Measurements from ENCODE around the gene SNCB.

The SNCB gene

GRCh38 chr5:176612008-176612407 is 18.3 kb downstream of the SNCB start:
- Histone ChIP-seq H3K9me3 (ENCODE audit: control insufficient read depth, low read length) (no peaks in the 10 kb centered on the region), H3K36me3 (ENCODE audit: control insufficient read depth, insufficient read depth, low read length) (no peaks in the 10 kb centered on the region), H3K27me3 (replicated peaks; ENCODE audit: control insufficient read depth, insufficient read depth, low read length, poor library complexity, severe bottlenecking) (peaks cover 4% of the 10 kb centered on the region), H3K4me1 (ENCODE audit: control insufficient read depth, insufficient read depth, low read length, poor library complexity, severe bottlenecking) (peaks cover 3% of the 10 kb centered on the region), H3K27ac (ENCODE audit: insufficient read depth, low read length, poor library complexity, severe bottlenecking) (no peak overlapping the region), H3K4me3 (ENCODE audit: insufficient read depth, low read depth, low read length, poor library complexity, severe bottlenecking) (no peak overlapping the region)
- no peak for DNase-seq

- H3K4me1 ChIP-seq (ENCODE audit: control insufficient read depth, insufficient read depth, low read length, poor library complexity, severe bottlenecking) = peaks cover 3% of the 10 kb centered on the region
- H3K4me3 ChIP-seq (ENCODE audit: insufficient read depth, low read depth, low read length, poor library complexity, severe bottlenecking) = no peak overlapping the region
- peaks cover 3% of the 10 kb centered on the region for H3K27me3 ChIP-seq (replicated peaks; ENCODE audit: control insufficient read depth, insufficient read depth, low read length, poor library complexity, severe bottlenecking)
- H3K27ac ChIP-seq (ENCODE audit: insufficient read depth, low read length, poor library complexity, severe bottlenecking) = no peak overlapping the region
- no peaks in the 10 kb centered on the region for H3K36me3 ChIP-seq (ENCODE audit: control insufficient read depth, insufficient read depth, low read length)
- no peaks in the 10 kb centered on the region for H3K9me3 ChIP-seq (ENCODE audit: control insufficient read depth, low read length)
- peak in 2 of 3 donors; percentile 18 to 43 for DNase-seq
Observed at GRCh38 chr5:176611435-176611834, 18.9 kb downstream of the SNCB start.

- H3K36me3 ChIP-seq (ENCODE audit: control insufficient read depth, insufficient read depth, low read length) = no peaks in the 10 kb centered on the region
- no peaks in the 10 kb centered on the region for H3K27me3 ChIP-seq (replicated peaks; ENCODE audit: control insufficient read depth, insufficient read depth, low read length, poor library complexity, severe bottlenecking)
- H3K4me1 ChIP-seq (ENCODE audit: control insufficient read depth, insufficient read depth, low read length, poor library complexity, severe bottlenecking) = peaks cover 3% of the 10 kb centered on the region
- no peaks in the 10 kb centered on the region for H3K9me3 ChIP-seq (ENCODE audit: control insufficient read depth, low read length)
- no peak for DNase-seq
- H3K27ac ChIP-seq (ENCODE audit: insufficient read depth, low read length, poor library complexity, severe bottlenecking) = no peak overlapping the region
- peak overlapping the region; percentile 65 for H3K4me3 ChIP-seq (ENCODE audit: insufficient read depth, low read depth, low read length, poor library complexity, severe bottlenecking)
Observed at GRCh38 chr5:176610435-176610773, 19.9 kb downstream of the SNCB start.

GRCh38 chr5:176609724-176610434 is 20.5 kb downstream of the SNCB start, which contains the start of gene GPRIN1:
GPRIN1 (minus strand) TSS chr5:176610156; CDS start chr5:176599834, 10,322 bp downstream.
- Histone ChIP-seq H3K9me3 (ENCODE audit: control insufficient read depth, low read length) (no peaks in the 10 kb centered on the region), H3K4me1 (ENCODE audit: control insufficient read depth, insufficient read depth, low read length, poor library complexity, severe bottlenecking) (peaks cover 3% of the 10 kb centered on the region), H3K36me3 (ENCODE audit: control insufficient read depth, insufficient read depth, low read length) (no peaks in the 10 kb centered on the region), H3K27me3 (replicated peaks; ENCODE audit: control insufficient read depth, insufficient read depth, low read length, poor library complexity, severe bottlenecking) (no peaks in the 10 kb centered on the region), H3K27ac (ENCODE audit: insufficient read depth, low read length, poor library complexity, severe bottlenecking) (no peak within 1 kb of the TSS), H3K4me3 (ENCODE audit: insufficient read depth, low read depth, low read length, poor library complexity, severe bottlenecking) (peak within 1 kb of the TSS; percentile 65)
- DNase-seq = peak in 2 of 3 donors; percentile 19 to 35

GRCh38 chr5:176608937-176609723 is 21.2 kb downstream of the SNCB start:
- DNase-seq = no peak
- Histone ChIP-seq H3K36me3 (ENCODE audit: control insufficient read depth, insufficient read depth, low read length) (no peaks in the 10 kb centered on the region), H3K9me3 (ENCODE audit: control insufficient read depth, low read length) (no peaks in the 10 kb centered on the region), H3K27me3 (replicated peaks; ENCODE audit: control insufficient read depth, insufficient read depth, low read length, poor library complexity, severe bottlenecking) (no peaks in the 10 kb centered on the region), H3K27ac (ENCODE audit: insufficient read depth, low read length, poor library complexity, severe bottlenecking) (no peak overlapping the region), H3K4me1 (ENCODE audit: control insufficient read depth, insufficient read depth, low read length, poor library complexity, severe bottlenecking) (peaks cover 3% of the 10 kb centered on the region), H3K4me3 (ENCODE audit: insufficient read depth, low read depth, low read length, poor library complexity, severe bottlenecking) (peak overlapping the region; percentile 40)

- DNase-seq = no peak
- H3K4me1 ChIP-seq (ENCODE audit: control insufficient read depth, insufficient read depth, low read length, poor library complexity, severe bottlenecking) = peaks cover 3% of the 10 kb centered on the region
- H3K4me3 ChIP-seq (ENCODE audit: insufficient read depth, low read depth, low read length, poor library complexity, severe bottlenecking) = no peak overlapping the region
- no peaks in the 10 kb centered on the region for H3K36me3 ChIP-seq (ENCODE audit: control insufficient read depth, insufficient read depth, low read length)
- H3K9me3 ChIP-seq (ENCODE audit: control insufficient read depth, low read length) = no peaks in the 10 kb centered on the region
- no peaks in the 10 kb centered on the region for H3K27me3 ChIP-seq (replicated peaks; ENCODE audit: control insufficient read depth, insufficient read depth, low read length, poor library complexity, severe bottlenecking)
- H3K27ac ChIP-seq (ENCODE audit: insufficient read depth, low read length, poor library complexity, severe bottlenecking) = no peak overlapping the region
Observed at GRCh38 chr5:176608142-176608705, 22.1 kb downstream of the SNCB start.

GRCh38 chr5:176606875-176607274 is 23.5 kb downstream of the SNCB start:
- H3K4me3 ChIP-seq (ENCODE audit: insufficient read depth, low read depth, low read length, poor library complexity, severe bottlenecking) = no peak overlapping the region
- no peaks in the 10 kb centered on the region for H3K36me3 ChIP-seq (ENCODE audit: control insufficient read depth, insufficient read depth, low read length)
- no peaks in the 10 kb centered on the region for H3K27me3 ChIP-seq (replicated peaks; ENCODE audit: control insufficient read depth, insufficient read depth, low read length, poor library complexity, severe bottlenecking)
- no peak for DNase-seq
- H3K27ac ChIP-seq (ENCODE audit: insufficient read depth, low read length, poor library complexity, severe bottlenecking) = no peak overlapping the region
- H3K9me3 ChIP-seq (ENCODE audit: control insufficient read depth, low read length) = no peaks in the 10 kb centered on the region
- peaks cover 3% of the 10 kb centered on the region for H3K4me1 ChIP-seq (ENCODE audit: control insufficient read depth, insufficient read depth, low read length, poor library complexity, severe bottlenecking)

- no peak overlapping the region for H3K4me3 ChIP-seq (ENCODE audit: insufficient read depth, low read depth, low read length, poor library complexity, severe bottlenecking)
- peaks cover 3% of the 10 kb centered on the region for H3K4me1 ChIP-seq (ENCODE audit: control insufficient read depth, insufficient read depth, low read length, poor library complexity, severe bottlenecking)
- no peak overlapping the region for H3K27ac ChIP-seq (ENCODE audit: insufficient read depth, low read length, poor library complexity, severe bottlenecking)
- DNase-seq = no peak
- no peaks in the 10 kb centered on the region for H3K9me3 ChIP-seq (ENCODE audit: control insufficient read depth, low read length)
- H3K36me3 ChIP-seq (ENCODE audit: control insufficient read depth, insufficient read depth, low read length) = no peaks in the 10 kb centered on the region
- no peaks in the 10 kb centered on the region for H3K27me3 ChIP-seq (replicated peaks; ENCODE audit: control insufficient read depth, insufficient read depth, low read length, poor library complexity, severe bottlenecking)
Observed at GRCh38 chr5:176606032-176606431, 24.3 kb downstream of the SNCB start.

- Histone ChIP-seq H3K9me3 (ENCODE audit: control insufficient read depth, low read length) (no peaks in the 10 kb centered on the region), H3K27me3 (replicated peaks; ENCODE audit: control insufficient read depth, insufficient read depth, low read length, poor library complexity, severe bottlenecking) (no peaks in the 10 kb centered on the region)
- DNase-seq = no peak
Observed at GRCh38 chr5:176603091-176603490, 27.2 kb downstream of the SNCB start.

More at GRCh38 chr5:176603091-176603490, 27.2 kb downstream of the SNCB start:
- Histone ChIP-seq H3K4me3 (ENCODE audit: insufficient read depth, low read depth, low read length, poor library complexity, severe bottlenecking) (no peak overlapping the region), H3K27ac (ENCODE audit: insufficient read depth, low read length, poor library complexity, severe bottlenecking) (no peak overlapping the region), H3K4me1 (ENCODE audit: control insufficient read depth, insufficient read depth, low read length, poor library complexity, severe bottlenecking) (no peaks in the 10 kb centered on the region), H3K36me3 (ENCODE audit: control insufficient read depth, insufficient read depth, low read length) (no peaks in the 10 kb centered on the region)
